ENCODE data around the gene HHIPL1. TPM values are rescaled to one million over a fixed set of nuclear protein-coding genes. Genes with fewer than 3 reads are reported as not detected.

Gene HHIPL1
- total RNA-seq, 1 donor from 2014 or later, result 11.9 TPM

GRCh38 chr14:99598774-99599173, 46.2 kb upstream of the HHIPL1 start:
- Histone ChIP-seq H3K9me3 (no peaks in the 10 kb centered on the region), H3K4me3 (no peak overlapping the region), H3K27me3 (no peaks in the 10 kb centered on the region), H3K4me1 (peaks cover 0 to 4% of the 10 kb centered on the region in 2 donors), H3K27ac (no peak overlapping the region), H3K36me3 (no peaks in the 10 kb centered on the region)
- intact Hi-C loops (cut with DNase I), result no loop called here
- no peak for DNase-seq (ENCODE audit: low spot score in 2 of 2)
- TF ChIP-seq CTCF (IDR thresholded peaks at IDR 0.05), result no peak

- no peaks in the 10 kb centered on the region for H3K36me3 ChIP-seq
Measured at GRCh38 chr14:99599393-99599792, 45.5 kb upstream of the HHIPL1 start.

DNA sequence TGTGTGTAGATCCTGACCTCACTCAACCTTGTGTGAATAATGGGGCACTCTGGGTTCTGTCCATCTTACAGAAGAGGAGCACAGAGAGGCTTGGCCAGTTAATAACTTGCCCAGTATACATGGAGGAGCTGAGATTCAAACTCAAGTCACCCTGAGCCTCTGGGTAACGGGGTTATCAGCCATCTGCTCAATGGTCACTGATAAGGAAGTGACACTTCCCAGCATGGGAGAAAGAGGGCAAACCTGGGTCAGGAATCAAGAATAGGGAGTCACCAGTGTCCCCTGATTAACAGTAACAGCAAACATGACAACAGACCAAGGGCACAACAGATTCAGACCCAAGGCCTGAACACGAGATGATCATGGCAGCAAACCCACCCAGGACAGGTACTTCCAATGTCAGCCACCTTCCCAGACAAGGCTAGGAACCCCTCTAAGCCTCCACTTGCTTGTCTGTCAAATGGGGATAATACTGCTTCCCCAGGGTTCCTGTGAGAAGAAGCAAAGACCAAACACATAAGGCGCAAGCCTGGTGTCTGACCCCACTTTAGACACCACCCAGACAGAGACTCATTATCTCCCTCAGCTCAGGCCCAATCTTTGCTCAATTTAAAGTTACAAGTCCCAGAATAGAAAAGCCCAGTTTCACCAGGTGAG, 44.6 kb upstream of the HHIPL1 start:
- peaks cover under 1 to 5% of the 10 kb centered on the region in 2 donors for H3K4me1 ChIP-seq
- DNase-seq (ENCODE audit: low spot score in 2 of 2), result no peak
- no peak overlapping the region for H3K4me3 ChIP-seq
- no peaks in the 10 kb centered on the region for H3K9me3 ChIP-seq
- H3K27ac ChIP-seq, result no peak overlapping the region
- no peaks in the 10 kb centered on the region for H3K36me3 ChIP-seq
- intact Hi-C loops (cut with DNase I), result loop anchor here (5.0 to 10.0 kb wide), 3 partner anchors 194 to 947 kb away; partner anchors contain the start of genes EML1 and WDR25
- no peak for TF ChIP-seq CTCF (IDR thresholded peaks at IDR 0.05)
- no peaks in the 10 kb centered on the region for H3K27me3 ChIP-seq

More at GRCh38 chr14:99599393-99599792, 45.5 kb upstream of the HHIPL1 start:
- intact Hi-C loops (cut with DNase I), result no loop called here
- no peak for DNase-seq (ENCODE audit: low spot score in 2 of 2)
- Histone ChIP-seq H3K4me3 (no peak overlapping the region), H3K9me3 (no peaks in the 10 kb centered on the region), H3K4me1 (peaks cover 0 to 4% of the 10 kb centered on the region in 2 donors), H3K27ac (no peak overlapping the region), H3K27me3 (no peaks in the 10 kb centered on the region)
- TF ChIP-seq CTCF (IDR thresholded peaks at IDR 0.05), result no peak

DNA sequence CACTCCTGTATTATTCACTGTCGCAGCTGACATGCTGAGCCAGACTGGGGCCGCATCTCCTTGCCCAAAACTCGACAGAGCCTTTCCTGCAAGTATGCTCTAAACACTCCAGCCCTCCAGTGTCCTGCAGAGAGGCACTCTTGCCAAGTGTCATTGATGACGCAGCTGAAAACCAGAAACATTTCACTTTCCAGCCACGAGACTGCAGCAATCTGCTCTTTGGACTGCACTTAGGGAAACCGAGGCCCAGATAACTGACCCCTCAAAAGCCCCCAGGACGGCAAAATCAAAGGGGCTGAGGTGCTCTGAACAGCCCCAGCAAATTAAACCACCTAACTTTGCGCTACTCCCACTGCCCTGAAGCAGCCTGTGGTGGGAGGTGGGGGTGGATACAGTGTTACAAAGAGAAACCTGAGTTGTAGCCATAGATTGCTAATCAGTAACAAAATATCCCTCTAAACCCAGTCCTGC, 43.5 kb upstream of the HHIPL1 start:
- intact Hi-C loops (cut with DNase I), result loop anchor here (5.0 to 10.0 kb wide), 3 partner anchors 193 to 946 kb away; partner anchors contain the start of genes EML1 and WDR25
- H3K4me1 ChIP-seq, result peaks cover 4 to 9% of the 10 kb centered on the region in 2 donors
- H3K36me3 ChIP-seq, result no peaks in the 10 kb centered on the region
- TF ChIP-seq CTCF (IDR thresholded peaks at IDR 0.05), result no peak
- H3K4me3 ChIP-seq, result no peak overlapping the region
- no peaks in the 10 kb centered on the region for H3K27me3 ChIP-seq
- no peak for DNase-seq (ENCODE audit: low spot score in 2 of 2)
- no peaks in the 10 kb centered on the region for H3K9me3 ChIP-seq
- no peak overlapping the region for H3K27ac ChIP-seq

DNA sequence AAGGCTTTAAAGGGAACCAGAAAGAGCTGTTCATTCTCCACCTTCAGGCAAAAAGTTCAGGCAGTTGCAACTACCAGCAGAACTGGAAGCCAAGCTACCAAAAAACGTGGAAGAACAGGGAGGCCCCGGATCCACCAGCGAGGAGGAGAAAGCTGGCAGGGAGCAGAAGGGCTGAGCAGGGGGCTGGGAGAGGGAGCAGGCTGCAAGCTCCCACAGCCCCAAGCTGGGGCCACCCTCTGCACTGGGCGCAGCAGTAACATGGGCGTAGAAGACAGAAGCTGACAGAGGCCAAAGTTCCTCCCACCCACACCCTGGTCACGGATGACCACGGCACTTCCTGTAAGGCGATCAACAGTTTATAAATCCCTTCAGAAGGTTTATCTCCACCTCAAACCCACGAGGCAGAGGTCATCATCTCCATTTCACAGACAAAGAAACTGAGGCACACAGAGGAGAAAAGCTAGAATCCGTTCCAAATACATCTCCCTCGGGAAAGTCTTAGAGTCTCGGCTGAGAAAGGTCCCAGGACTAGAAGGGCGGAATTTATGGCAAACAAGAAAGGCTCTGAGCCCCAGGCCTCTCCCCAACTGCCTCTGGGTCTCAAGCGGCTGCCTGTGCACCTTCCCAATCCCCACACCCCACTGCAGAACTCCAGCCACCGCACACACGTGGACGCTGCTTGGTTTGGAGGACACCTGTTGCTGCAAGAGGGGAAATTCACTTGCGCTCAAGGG, 42.7 kb upstream of the HHIPL1 start:
- no peaks in the 10 kb centered on the region for H3K9me3 ChIP-seq
- peak overlapping the region in 1 of 2 donors; percentile 2 for H3K4me3 ChIP-seq
- H3K27me3 ChIP-seq, result no peaks in the 10 kb centered on the region
- intact Hi-C loops (cut with DNase I), result loop anchor here (5.0 to 10.0 kb wide), 3 partner anchors 193 to 945 kb away; partner anchors contain the start of genes EML1 and WDR25
- no peaks in the 10 kb centered on the region for H3K36me3 ChIP-seq
- no peak overlapping the region for H3K27ac ChIP-seq
- DNase-seq (ENCODE audit: low spot score in 2 of 2), result no peak
- H3K4me1 ChIP-seq, result peaks cover 4 to 8% of the 10 kb centered on the region in 2 donors
- no peak for TF ChIP-seq CTCF (IDR thresholded peaks at IDR 0.05)

Measured in ascending aorta (tissue), 2 donors.